Karpas-422 (cell line): ENCODE measurements around the gene NTSR1. TPM values are rescaled to one million over a fixed set of nuclear protein-coding genes. Genes with fewer than 3 reads are reported as not detected.

ENCODE experiments used
- DNase-seq: peaks from one replicate; pipeline ENCODE4 v3.0.0-alpha.2; 2015
- H2AFZ ChIP-seq: fragments of 200-600 bp; sonication (generic); 2 replicates; pipeline ENCODE4 v1.6.1; 2014; ENCODE audit warnings: antibody characterized with exemption, low read length, mixed read lengths
- H3K27ac ChIP-seq: fragments of 200-600 bp; sonication (generic); 2 replicates; pipeline ENCODE4 v1.5.1; 2014; ENCODE audit warnings: mild to moderate bottlenecking, low read length, moderate library complexity
- H3K27me3 ChIP-seq: fragments of 200-600 bp; sonication (generic); 2 replicates; pipeline ENCODE4 v1.6.1; 2014; ENCODE audit warnings: low read length, mixed read lengths
- H3K36me3 ChIP-seq: fragments of 200-600 bp; sonication (generic); 2 replicates; pipeline ENCODE4 v1.6.1; 2014; ENCODE audit warnings: low read length, mixed read lengths; ENCODE audit not compliant: insufficient read depth
- H3K4me1 ChIP-seq: fragments of 200-600 bp; sonication (generic); 2 replicates; pipeline ENCODE4 v1.6.1; 2014; ENCODE audit warnings: mild to moderate bottlenecking, low read length, mixed read lengths
- H3K4me2 ChIP-seq: fragments of 200-600 bp; sonication (generic); 2 replicates; pipeline ENCODE4 v1.6.1; 2014; ENCODE audit warnings: low read length, low read depth, mild to moderate bottlenecking; ENCODE audit not compliant: poor library complexity, severe bottlenecking
- H3K4me3 ChIP-seq: fragments of 200-600 bp; sonication (generic); 2 replicates; pipeline ENCODE4 v1.5.1; 2014; ENCODE audit warnings: mild to moderate bottlenecking, antibody characterized with exemption, low read length, mixed read lengths
- H3K79me2 ChIP-seq: fragments of 200-600 bp; sonication (generic); 2 replicates; pipeline ENCODE4 v1.6.1; 2014; ENCODE audit warnings: mild to moderate bottlenecking, low read length, mixed read lengths
- H3K9ac ChIP-seq: fragments of 200-600 bp; sonication (generic); 2 replicates; pipeline ENCODE4 v1.6.0; 2014; ENCODE audit warnings: low read length
- H3K9me2 ChIP-seq: fragments of 200-600 bp; sonication (generic), shearing (Covaris generic); replicated peaks from 2 replicates; pipeline ENCODE4 v1.6.0; 2014; ENCODE audit warnings: mild to moderate bottlenecking, low read length, moderate library complexity; ENCODE audit not compliant: insufficient read depth
- H3K9me3 ChIP-seq: fragments of 300-700, 200-600 bp; sonication (generic); 2 replicates; pipeline ENCODE4 v1.6.1; 2014; ENCODE audit warnings: low read length, mixed read lengths
- H4K20me1 ChIP-seq: fragments of 200-600 bp; sonication (generic); 2 replicates; pipeline ENCODE4 v1.6.1; 2014; ENCODE audit warnings: mild to moderate bottlenecking, antibody characterized with exemption, low read length, low read depth; ENCODE audit not compliant: insufficient read depth
- total RNA-seq: library from RNA; depleted of rRNA; stranded (reverse); fragments of >200 nt; shearing (Covaris generic); gene quantifications from 2 replicates; pipeline ENCODE4 v1.2.3, GENCODE V29; 2014; ENCODE audit warnings: low replicate concordance

The NTSR1 gene
- total RNA-seq, 1 experiment from 2014 or later, result not detected

GRCh38 chr20:62774762-62775161, 66.1 kb downstream of the NTSR1 start:
- Histone ChIP-seq H3K27me3 (no peaks in the 10 kb centered on the region), H3K36me3 (no peaks in the 10 kb centered on the region), H3K9me2 (no peaks in the 10 kb centered on the region), H4K20me1 (no peaks in the 10 kb centered on the region), H3K9ac (no peak overlapping the region), H3K4me1 (peaks cover 8% of the 10 kb centered on the region), H3K9me3 (no peaks in the 10 kb centered on the region), H3K27ac (no peak overlapping the region), H3K4me2 (no peak overlapping the region), H2AFZ (no peak overlapping the region), H3K79me2 (no peaks in the 10 kb centered on the region), H3K4me3 (no peak overlapping the region)
- no peak for DNase-seq

GRCh38 chr20:62775206-62775605, 66.6 kb downstream of the NTSR1 start:
- Histone ChIP-seq H3K9ac (no peak overlapping the region), H3K36me3 (no peaks in the 10 kb centered on the region), H3K79me2 (no peaks in the 10 kb centered on the region), H3K27ac (no peak overlapping the region), H4K20me1 (no peaks in the 10 kb centered on the region), H3K27me3 (no peaks in the 10 kb centered on the region), H3K4me1 (peaks cover 8% of the 10 kb centered on the region), H3K9me2 (no peaks in the 10 kb centered on the region), H3K4me2 (no peak overlapping the region), H3K4me3 (no peak overlapping the region), H2AFZ (no peak overlapping the region), H3K9me3 (no peaks in the 10 kb centered on the region)
- DNase-seq, result no peak

- peak overlapping the region; percentile 43; the same call in 1 of the 2 replicates for H3K9ac ChIP-seq
- H3K27me3 ChIP-seq, result no peaks in the 10 kb centered on the region
- H3K36me3 ChIP-seq, result no peaks in the 10 kb centered on the region
- DNase-seq, result no peak
- H3K9me3 ChIP-seq, result no peaks in the 10 kb centered on the region
- H3K4me1 ChIP-seq, result peaks cover 8% of the 10 kb centered on the region
- H3K4me2 ChIP-seq, result peak overlapping the region; percentile 46
- H2AFZ ChIP-seq, result no peak overlapping the region
- no peaks in the 10 kb centered on the region for H3K9me2 ChIP-seq
- H4K20me1 ChIP-seq, result no peaks in the 10 kb centered on the region
- H3K4me3 ChIP-seq, result peak overlapping the region; percentile 55; the same call in 1 of the 2 replicates
- no peak overlapping the region for H3K27ac ChIP-seq
- H3K79me2 ChIP-seq, result no peaks in the 10 kb centered on the region
Observed at GRCh38 chr20:62776035-62776691, 67.5 kb downstream of the NTSR1 start.

DNA sequence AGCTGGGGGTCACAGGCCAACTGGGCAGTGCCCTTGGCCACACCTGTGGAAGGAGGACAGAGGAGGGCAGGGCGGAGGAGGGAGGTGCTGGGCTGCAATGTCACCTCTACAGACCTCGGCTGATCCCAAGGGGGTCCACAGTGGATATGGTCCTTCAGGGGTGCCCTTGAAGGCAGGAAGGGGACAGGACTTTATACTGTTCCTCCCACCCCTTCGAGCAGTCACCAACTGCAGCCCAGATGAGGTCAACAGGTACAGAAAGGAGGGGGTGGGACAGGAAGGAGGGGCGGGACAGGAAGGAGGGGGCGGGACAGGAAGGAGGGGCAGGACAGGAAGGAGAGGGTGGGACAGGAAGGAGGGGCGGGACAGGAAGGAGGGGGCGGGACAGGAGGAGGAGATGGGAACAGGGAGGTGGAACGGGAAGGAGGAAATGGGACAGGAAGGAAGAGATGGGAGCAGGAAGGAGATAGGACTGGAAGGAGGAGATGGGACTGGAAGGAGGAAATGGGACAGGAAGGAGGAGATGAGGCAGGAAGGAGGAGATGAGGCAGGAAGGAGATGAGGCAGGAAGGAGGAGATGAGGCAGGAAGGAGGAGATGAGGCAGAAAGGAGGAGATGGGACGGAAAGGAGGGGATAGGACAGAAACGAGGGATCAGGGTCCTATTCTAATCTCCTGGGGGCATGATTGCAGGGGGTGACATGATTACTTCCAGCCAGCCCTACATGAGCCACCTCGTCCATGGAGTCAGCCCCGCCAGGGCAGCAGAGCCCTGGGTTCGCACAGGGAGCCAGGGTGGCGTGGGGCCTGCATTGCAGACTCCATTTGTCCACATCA, 68.3 kb downstream of the NTSR1 start:
- peak overlapping the region; percentile 55; the same call in 1 of the 2 replicates for H3K4me3 ChIP-seq
- no peak overlapping the region for H3K27ac ChIP-seq
- no peaks in the 10 kb centered on the region for H4K20me1 ChIP-seq
- no peaks in the 10 kb centered on the region for H3K27me3 ChIP-seq
- H3K4me1 ChIP-seq, result peaks cover 8% of the 10 kb centered on the region
- no peaks in the 10 kb centered on the region for H3K9me3 ChIP-seq
- H2AFZ ChIP-seq, result peak overlapping the region; percentile 76; the same call in 1 of the 2 replicates
- H3K4me2 ChIP-seq, result peak overlapping the region; percentile 46
- H3K36me3 ChIP-seq, result no peaks in the 10 kb centered on the region
- no peaks in the 10 kb centered on the region for H3K79me2 ChIP-seq
- H3K9ac ChIP-seq, result peak overlapping the region; percentile 44; the same call in 1 of the 2 replicates
- DNase-seq, result peak; percentile 85
- no peaks in the 10 kb centered on the region for H3K9me2 ChIP-seq

DNA sequence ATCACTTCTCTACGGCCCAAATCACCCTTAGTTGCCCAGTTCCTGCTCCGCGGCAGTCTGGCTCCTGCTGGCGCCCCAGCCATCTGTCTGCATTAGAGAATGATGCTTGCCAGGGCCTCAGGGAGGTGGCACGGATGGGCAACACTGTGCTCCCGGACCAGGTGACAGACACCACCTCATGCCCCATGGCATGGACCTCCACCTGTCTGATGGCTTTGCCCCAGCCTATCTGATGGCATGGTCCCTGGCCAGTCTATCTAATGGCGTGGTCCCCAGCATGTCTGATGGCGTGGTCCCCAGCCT, 68.8 kb downstream of the NTSR1 start:
- H3K4me2 ChIP-seq, result peak overlapping the region; percentile 46
- no peaks in the 10 kb centered on the region for H3K27me3 ChIP-seq
- H3K9me3 ChIP-seq, result no peaks in the 10 kb centered on the region
- no peak overlapping the region for H2AFZ ChIP-seq
- no peaks in the 10 kb centered on the region for H3K36me3 ChIP-seq
- DNase-seq, result no peak
- H3K9ac ChIP-seq, result no peak overlapping the region; the same call in 1 of the 2 replicates
- H3K27ac ChIP-seq, result no peak overlapping the region
- H4K20me1 ChIP-seq, result no peaks in the 10 kb centered on the region
- no peak overlapping the region; the same call in 1 of the 2 replicates for H3K4me3 ChIP-seq
- H3K79me2 ChIP-seq, result no peaks in the 10 kb centered on the region
- H3K9me2 ChIP-seq, result no peaks in the 10 kb centered on the region
- H3K4me1 ChIP-seq, result peaks cover 8% of the 10 kb centered on the region

GRCh38 chr20:62778058-62778457, 69.4 kb downstream of the NTSR1 start:
- Histone ChIP-seq H3K9ac (no peak overlapping the region), H3K4me1 (peaks cover 8% of the 10 kb centered on the region), H3K27me3 (no peaks in the 10 kb centered on the region), H3K27ac (no peak overlapping the region), H3K4me2 (no peak overlapping the region), H3K36me3 (no peaks in the 10 kb centered on the region), H4K20me1 (no peaks in the 10 kb centered on the region), H3K9me2 (no peaks in the 10 kb centered on the region), H3K9me3 (no peaks in the 10 kb centered on the region), H3K79me2 (no peaks in the 10 kb centered on the region), H3K4me3 (no peak overlapping the region), H2AFZ (no peak overlapping the region)
- DNase-seq, result no peak

DNA sequence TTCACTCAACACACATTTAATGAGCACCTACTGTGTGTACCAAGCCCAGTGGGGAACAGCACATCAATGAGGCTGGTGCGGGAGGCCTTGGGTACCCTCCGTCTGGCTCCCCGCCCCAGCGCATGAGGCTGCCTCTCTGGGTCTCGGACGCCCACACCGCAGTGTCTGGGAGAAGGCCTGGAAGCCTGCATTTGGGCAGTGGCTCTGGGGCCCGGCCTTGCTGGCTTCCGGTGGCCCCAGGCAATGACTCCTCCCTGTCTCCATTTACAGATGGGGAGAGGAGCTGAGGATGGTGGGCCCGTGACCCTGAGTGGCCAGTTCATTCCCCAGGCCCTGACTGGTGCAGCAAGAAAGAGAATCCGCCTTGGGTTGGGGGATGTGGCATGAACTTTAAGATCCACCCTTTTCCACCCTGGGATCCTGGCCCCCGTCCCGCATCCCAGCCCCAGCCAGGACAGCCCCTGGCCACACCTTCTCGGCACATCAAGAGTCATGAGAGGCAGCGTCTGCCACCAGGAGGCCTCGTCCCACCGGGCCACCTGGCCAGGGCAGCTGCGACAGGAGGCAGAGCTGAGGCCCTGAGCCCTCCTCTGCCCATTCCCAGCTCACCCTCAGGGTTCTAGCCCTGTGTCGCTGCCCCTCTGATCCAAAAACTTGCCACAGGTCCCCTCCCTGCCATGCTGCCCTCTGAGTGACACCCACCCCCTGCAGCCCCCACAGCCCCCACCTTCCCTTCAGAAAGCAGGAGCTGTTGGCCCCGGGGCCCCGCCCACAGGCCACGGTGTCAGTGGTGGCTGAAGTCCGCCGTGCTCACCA, 70.2 kb downstream of the NTSR1 start:
- H3K36me3 ChIP-seq, result no peaks in the 10 kb centered on the region
- no peak overlapping the region for H3K4me3 ChIP-seq
- no peaks in the 10 kb centered on the region for H4K20me1 ChIP-seq
- no peaks in the 10 kb centered on the region for H3K9me2 ChIP-seq
- no peak overlapping the region for H3K4me2 ChIP-seq
- H3K9ac ChIP-seq, result no peak overlapping the region
- DNase-seq, result no peak
- H3K27ac ChIP-seq, result no peak overlapping the region
- no peak overlapping the region for H2AFZ ChIP-seq
- H3K79me2 ChIP-seq, result no peaks in the 10 kb centered on the region
- peaks cover 8% of the 10 kb centered on the region for H3K4me1 ChIP-seq
- H3K9me3 ChIP-seq, result no peaks in the 10 kb centered on the region
- H3K27me3 ChIP-seq, result no peaks in the 10 kb centered on the region

DNA sequence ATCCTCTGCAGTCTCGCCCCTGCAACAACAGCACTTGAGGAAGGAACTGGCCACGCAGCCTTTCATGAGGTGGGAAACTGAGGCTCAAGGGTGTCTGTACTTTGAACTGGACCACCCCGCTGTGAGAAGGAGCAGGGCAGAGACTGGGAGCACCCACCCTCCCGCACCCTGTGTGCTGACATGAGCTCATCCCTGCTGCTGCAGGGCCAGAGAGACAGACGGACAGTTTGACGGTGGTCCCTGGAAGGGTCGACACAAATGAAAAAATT, 70.7 kb downstream of the NTSR1 start:
- Histone ChIP-seq H3K4me1 (peaks cover 8% of the 10 kb centered on the region), H2AFZ (no peak overlapping the region), H3K36me3 (no peaks in the 10 kb centered on the region), H3K4me3 (no peak overlapping the region), H3K9me2 (no peaks in the 10 kb centered on the region), H3K9ac (no peak overlapping the region), H3K27ac (no peak overlapping the region), H3K27me3 (no peaks in the 10 kb centered on the region), H3K4me2 (no peak overlapping the region), H3K79me2 (no peaks in the 10 kb centered on the region), H4K20me1 (no peaks in the 10 kb centered on the region), H3K9me3 (no peaks in the 10 kb centered on the region)
- no peak for DNase-seq
